K562 (cell line): ENCODE data around the gene MTCL3.

Experiments used
- ATF2 ChIP-seq: sonication (generic); formaldehyde crosslinking; IDR thresholded peaks from 2 replicates; pipeline ENCODE4 v1.8.1; 2022; ENCODE audit warnings: missing genetic modification reagents
- CREB1 ChIP-seq, 2 experiments: sonication (generic) in 1 of 2; formaldehyde crosslinking in 1 of 2; IDR thresholded peaks; 2 replicates each; pipeline versions ENCODE4 v1.6.1 to v1.8.0; 2012 to 2022; ENCODE audit warnings: inconsistent platforms in 1 of 2, mild to moderate bottlenecking in 1 of 2, missing genetic modification reagents in 1 of 2, moderate library complexity in 1 of 2
- KLF16 ChIP-seq: IDR thresholded peaks from 2 replicates; pipeline ENCODE4 v1.6.1; 2016; ENCODE audit warnings: antibody characterized with exemption
- NFRKB ChIP-seq: fragments of 450-650 bp; IDR thresholded peaks from 2 replicates; pipeline ENCODE4 v1.6.1; 2016; ENCODE audit warnings: low read depth
- STAT6 ChIP-seq: sonication (generic); formaldehyde crosslinking; IDR thresholded peaks from 2 replicates; pipeline ENCODE4 v1.8.1; 2023; ENCODE audit warnings: mild to moderate bottlenecking, missing genetic modification reagents
- ZNF24 ChIP-seq: fragments of 450-650 bp; IDR thresholded peaks from 2 replicates; pipeline ENCODE4 v1.6.1; 2016
- ZNF561 ChIP-seq: fragments of 450-650 bp; formaldehyde crosslinking; conservative IDR thresholded peaks from 2 replicates; pipeline ENCODE4 v1.4.0; 2020; ENCODE audit warnings: mild to moderate bottlenecking, moderate library complexity

- TF ChIP-seq ZNF561 (CRISPR knock-in tag) (no peak), ZNF24 (no peak), STAT6 (CRISPR knock-in tag) (no peak), NFRKB (no peak), ATF2 (CRISPR knock-in tag) (no peak), KLF16 (no peak), CREB1 (IDR thresholded peaks at IDR 0.05) (no peak), CREB1 (CRISPR knock-in tag; IDR thresholded peaks at IDR 0.05) (no peak)
These were observed 19.7 kb upstream of the MTCL3 start for GRCh38 chr6:127538750-127539264.
